HepG2 (cell line): ENCODE results near the gene MFSD11. TPM values are rescaled to one million over a fixed set of nuclear protein-coding genes. Genes with fewer than 3 reads are reported as not detected.

Experiments used
- AHDC1 ChIP-seq: sonication (generic); formaldehyde crosslinking; IDR thresholded peaks from 2 replicates; pipeline ENCODE4 v1.5.1; 2020; ENCODE audit warnings: mild to moderate bottlenecking, missing genetic modification reagents, borderline replicate concordance
- ATF4 ChIP-seq, 2 experiments: fragments of 450-650 bp in 1 of 2; sonication (generic) in 1 of 2; formaldehyde crosslinking; IDR thresholded peaks; 2 replicates each; pipeline versions ENCODE4 v1.5.0 to v1.8.0; 2020 to 2022; ENCODE audit warnings: mild to moderate bottlenecking in 1 of 2, missing genetic modification reagents in 1 of 2
- CAMTA2 ChIP-seq: sonication (generic); formaldehyde crosslinking; IDR thresholded peaks from 2 replicates; pipeline ENCODE4 v1.4.0; 2020; ENCODE audit warnings: mild to moderate bottlenecking, missing genetic modification reagents, borderline replicate concordance
- DNMT1 ChIP-seq: sonication (generic); formaldehyde crosslinking; IDR thresholded peaks from 2 replicates; pipeline ENCODE4 v1.5.1; 2020; ENCODE audit warnings: mild to moderate bottlenecking, missing genetic modification reagents
- HNF4A ChIP-seq: sonication (generic); formaldehyde crosslinking; IDR thresholded peaks from 2 replicates; pipeline ENCODE4 v1.4.0; 2020; ENCODE audit warnings: missing genetic modification reagents
- JUN ChIP-seq: sonication (generic); formaldehyde crosslinking; IDR thresholded peaks from 2 replicates; pipeline ENCODE4 v1.4.0; 2020; ENCODE audit warnings: mild to moderate bottlenecking, missing genetic modification reagents
- MBD4 ChIP-seq: IDR thresholded peaks from 2 replicates; pipeline ENCODE4 v1.6.1; 2012; ENCODE audit warnings: low read length, inconsistent platforms, borderline replicate concordance
- MIER2 ChIP-seq: IDR thresholded peaks from 2 replicates; pipeline ENCODE4 v1.6.1; 2016; ENCODE audit warnings: missing biosample characterization, missing genetic modification reagents
- TCF7L2 ChIP-seq: IDR thresholded peaks from 2 replicates; pipeline ENCODE4 v1.6.1; 2011; ENCODE audit warnings: mild to moderate bottlenecking, low read depth, low read length, moderate library complexity
- ZFP36L2 ChIP-seq: sonication (generic); formaldehyde crosslinking; IDR thresholded peaks from 2 replicates; pipeline ENCODE4 v1.4.0; 2020; ENCODE audit warnings: missing genetic modification reagents
- ZFP41 ChIP-seq: sonication (generic); formaldehyde crosslinking; IDR thresholded peaks from 2 replicates; pipeline ENCODE4 v1.4.0; 2020; ENCODE audit warnings: mild to moderate bottlenecking, missing genetic modification reagents, borderline replicate concordance
- ZNF557 ChIP-seq: sonication (generic); formaldehyde crosslinking; IDR thresholded peaks from 2 replicates; pipeline ENCODE4 v1.4.0; 2020; ENCODE audit warnings: missing genetic modification reagents
- ZNF576 ChIP-seq: sonication (generic); formaldehyde crosslinking; IDR thresholded peaks from 2 replicates; pipeline ENCODE4 v1.4.0; 2020; ENCODE audit warnings: mild to moderate bottlenecking, missing genetic modification reagents
- ZNF614 ChIP-seq: IDR thresholded peaks from 2 replicates; pipeline ENCODE4 v1.6.1; 2018; ENCODE audit warnings: missing biosample characterization, missing genetic modification reagents, inconsistent platforms, borderline replicate concordance
- ZNF646 ChIP-seq: sonication (generic); formaldehyde crosslinking; IDR thresholded peaks from 2 replicates; pipeline ENCODE4 v1.9.0; 2021; ENCODE audit warnings: mild to moderate bottlenecking, missing genetic modification reagents
- ZNF776 ChIP-seq: sonication (generic); formaldehyde crosslinking; IDR thresholded peaks from 2 replicates; pipeline ENCODE4 v1.4.0; 2020; ENCODE audit warnings: mild to moderate bottlenecking, missing genetic modification reagents
- polyA plus RNA-seq, 8 experiments: library from polyadenylated mRNA; depleted of rRNA in 3 of 8; stranded (reverse) in 7 of 8; unstranded in 1 of 8; fragments of >200 nt; fragmentation: Illumina TruSeq in 4 of 8; extraction: Trizol in 4 of 8; gene quantifications; 2 replicates each; pipeline versions ENCODE4 v1.2.1 to v1.2.3, GENCODE V29; 2011 to 2016; ENCODE audit warnings: low read depth in 4 of 8, missing spikeins in 1 of 8, mixed read lengths in 1 of 8; ENCODE audit not compliant: insufficient read depth in 1 of 8
- total RNA-seq, 5 experiments: library from RNA; depleted of rRNA; stranded (reverse); fragments of >200 nt; fragmentation: Illumina TruSeq; extraction: Trizol; gene quantifications; 2 replicates each; pipeline ENCODE4 v1.2.3, GENCODE V29; 2016; ENCODE audit warnings: low read depth in 1 of 5

MFSD11 gene
- total and polyA plus RNA-seq, 2 of the 13 experiments (the other 11 are each of a cell fraction or from before 2014, with no cell fraction given): 26.1 to 36.3 TPM

DNA sequence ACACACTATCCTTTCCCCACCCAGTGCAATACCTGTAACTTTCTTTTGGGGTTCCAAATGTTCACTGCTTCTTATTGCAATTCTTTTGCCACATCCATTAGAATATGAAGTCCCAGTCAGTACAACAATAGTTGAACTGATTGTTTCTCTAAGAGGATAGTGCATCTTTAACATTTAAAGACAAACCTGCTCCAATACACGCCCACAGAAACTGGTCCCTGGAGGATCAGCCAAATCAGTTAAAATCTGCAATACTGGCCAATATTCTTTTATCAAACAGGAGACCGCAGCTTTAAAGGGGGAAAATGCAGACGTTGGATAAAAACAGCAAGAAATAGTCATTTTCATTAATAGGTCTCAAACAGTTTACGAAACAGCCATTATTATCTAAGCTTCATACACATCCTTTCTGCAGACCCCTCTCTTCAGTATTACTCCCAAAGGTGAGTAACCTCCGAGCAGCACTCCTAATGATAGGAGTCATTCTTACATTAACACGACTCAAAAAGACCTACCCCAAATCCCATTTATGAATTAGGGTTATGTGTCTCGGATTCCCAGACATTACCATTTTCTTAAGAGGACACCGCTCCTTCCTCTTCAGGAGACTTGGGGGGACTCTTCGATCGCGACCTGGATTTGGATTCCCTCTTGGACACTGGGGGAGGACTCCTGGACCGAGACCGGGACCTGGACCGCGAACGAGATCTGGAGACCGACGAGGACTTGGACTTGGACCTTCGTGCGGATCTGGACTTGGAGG is 2.2 kb upstream of the MFSD11 start (continued):
- TF ChIP-seq AHDC1 (CRISPR knock-in tag) (peak; percentile 31; the same call in 1 of the 2 replicates), DNMT1 (CRISPR knock-in tag) (0 out of 2 replicates have a peak, but pooled peaks have one; percentile 61), MIER2 (CRISPR knock-in tag) (no peak), MBD4 (peak; percentile 76; the same call in 1 of the 2 replicates), JUN (no peak), TCF7L2 (no peak), ZNF614 (CRISPR knock-in tag) (no peak), ATF4 (CRISPR knock-in tag; IDR thresholded peaks at IDR 0.05) (no peak), ZFP36L2 (CRISPR knock-in tag) (no peak), ZNF557 (CRISPR knock-in tag) (no peak), HNF4A (CRISPR knock-in tag) (peak; percentile 60; the same call in 1 of the 2 replicates), ZFP41 (CRISPR knock-in tag) (no peak), CAMTA2 (CRISPR knock-in tag) (peak; percentile 48; the same call in 1 of the 2 replicates), ZNF776 (CRISPR knock-in tag) (no peak), ZNF576 (CRISPR knock-in tag) (no peak), ZNF646 (CRISPR knock-in tag) (no peak)
- TF ChIP-seq, all 625 proteins: peak for 39
